ENCODE results near the gene ATP1A2.
"Not testable (repeated sequence)": the region's sequence is repeated elsewhere in the genome, so short reads cannot be mapped to it uniquely, and the experiment has no call there.

Gene ATP1A2

GRCh38 chr1:160101717-160102522 is 13.6 kb upstream of the ATP1A2 start:
- DNase-seq: no peak

- no peak for DNase-seq
Measured at GRCh38 chr1:160103658-160104408, 11.7 kb upstream of the ATP1A2 start.

GRCh38 chr1:160104486-160104885 is 11.1 kb upstream of the ATP1A2 start:
- DNase-seq: no peak

GRCh38 chr1:160105155-160105554 is 10.4 kb upstream of the ATP1A2 start:
- DNase-seq: no peak

GRCh38 chr1:160107512-160107911 is 8.0 kb upstream of the ATP1A2 start:
- DNase-seq: no peak

- no peak for DNase-seq
Measured at GRCh38 chr1:160108888-160109662, 6.5 kb upstream of the ATP1A2 start.

GRCh38 chr1:160109686-160110085 is 5.9 kb upstream of the ATP1A2 start:
- no peak for DNase-seq

GRCh38 chr1:160111462-160111861 is 4.1 kb upstream of the ATP1A2 start:
- not testable (repeated sequence) for DNase-seq

GRCh38 chr1:160112357-160112756 is 3.2 kb upstream of the ATP1A2 start:
- no peak for DNase-seq

- DNase-seq: no peak
Measured at GRCh38 chr1:160113407-160113806, 2.2 kb upstream of the ATP1A2 start.

GRCh38 chr1:160114085-160114484 is 1.5 kb upstream of the ATP1A2 start:
- no peak for DNase-seq

GRCh38 chr1:160116283-160117147 is 956 bp downstream of the ATP1A2 start:
- no peak for DNase-seq

- DNase-seq: no peak
Measured at GRCh38 chr1:160117300-160117699, 1.7 kb downstream of the ATP1A2 start.

- no peak for DNase-seq
Measured at GRCh38 chr1:160117709-160118183, 2.2 kb downstream of the ATP1A2 start.

- no peak for DNase-seq
Measured at GRCh38 chr1:160118928-160119327, 3.4 kb downstream of the ATP1A2 start.

- DNase-seq: no peak
Measured at GRCh38 chr1:160120797-160121196, 5.2 kb downstream of the ATP1A2 start.

- no peak for DNase-seq
Measured at GRCh38 chr1:160121388-160121787, 5.8 kb downstream of the ATP1A2 start.

GRCh38 chr1:160122978-160123495 is 7.5 kb downstream of the ATP1A2 start:
- no peak for DNase-seq

- DNase-seq: no peak
Measured at GRCh38 chr1:160123726-160124125, 8.2 kb downstream of the ATP1A2 start.

- DNase-seq: no peak
Measured at GRCh38 chr1:160124705-160125478, 9.3 kb downstream of the ATP1A2 start.

- DNase-seq: no peak
Measured at GRCh38 chr1:160125746-160126145, 10.2 kb downstream of the ATP1A2 start.
